ENCODE measurements around the gene NADSYN1.
"Not testable (repeated sequence)": the region's sequence is repeated elsewhere in the genome, so short reads cannot be mapped to it uniquely, and the experiment has no call there.

DNA sequence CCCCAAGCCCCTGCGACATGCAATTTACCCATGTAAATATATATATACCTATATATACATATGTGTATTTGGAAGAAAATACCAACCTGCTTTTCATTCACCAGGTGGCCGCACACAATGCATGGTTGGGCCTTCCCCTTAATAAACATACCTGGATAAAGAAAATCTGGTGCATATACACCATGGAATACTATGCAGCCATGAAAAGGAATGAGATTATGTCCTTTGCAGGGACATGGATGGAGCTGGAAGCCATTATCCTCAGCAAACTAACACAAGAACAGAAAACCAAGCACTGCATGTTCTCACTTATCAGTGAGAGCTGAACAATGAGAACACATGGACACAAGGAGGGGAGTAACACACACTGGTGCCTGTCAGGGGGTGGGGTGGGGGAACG is 30.7 kb upstream of the NADSYN1 start:
- TF ChIP-seq, protein P1, sequence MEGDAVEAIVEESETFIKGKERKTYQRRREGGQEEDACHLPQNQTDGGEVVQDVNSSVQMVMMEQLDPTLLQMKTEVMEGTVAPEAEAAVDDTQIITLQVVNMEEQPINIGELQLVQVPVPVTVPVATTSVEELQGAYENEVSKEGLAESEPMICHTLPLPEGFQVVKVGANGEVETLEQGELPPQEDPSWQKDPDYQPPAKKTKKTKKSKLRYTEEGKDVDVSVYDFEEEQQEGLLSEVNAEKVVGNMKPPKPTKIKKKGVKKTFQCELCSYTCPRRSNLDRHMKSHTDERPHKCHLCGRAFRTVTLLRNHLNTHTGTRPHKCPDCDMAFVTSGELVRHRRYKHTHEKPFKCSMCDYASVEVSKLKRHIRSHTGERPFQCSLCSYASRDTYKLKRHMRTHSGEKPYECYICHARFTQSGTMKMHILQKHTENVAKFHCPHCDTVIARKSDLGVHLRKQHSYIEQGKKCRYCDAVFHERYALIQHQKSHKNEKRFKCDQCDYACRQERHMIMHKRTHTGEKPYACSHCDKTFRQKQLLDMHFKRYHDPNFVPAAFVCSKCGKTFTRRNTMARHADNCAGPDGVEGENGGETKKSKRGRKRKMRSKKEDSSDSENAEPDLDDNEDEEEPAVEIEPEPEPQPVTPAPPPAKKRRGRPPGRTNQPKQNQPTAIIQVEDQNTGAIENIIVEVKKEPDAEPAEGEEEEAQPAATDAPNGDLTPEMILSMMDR (IDR thresholded peaks at IDR 0.05; ENCODE audit: low read depth, low read length, poor library complexity, severe bottlenecking) = not testable (repeated sequence)
- TF ChIP-seq EZH2phosphoT487 (IDR thresholded peaks at IDR 0.05; ENCODE audit: borderline replicate concordance, low read length) = not testable (repeated sequence)

Data from DOHH2 (cell line).